Tibial nerve (tissue), 4 donors: ENCODE results near the gene NSUN6.

Experiments
- EP300 ChIP-seq, 2 donors: sonication (generic); formaldehyde crosslinking; IDR thresholded peaks; one replicate each; pipeline ENCODE4 v1.6.1; 2017; ENCODE audit warnings: antibody characterized with exemption in 2 of 2, mild to moderate bottlenecking in 1 of 2
- POLR2A ChIP-seq, 2 donors: fragments of 450-650 bp; IDR thresholded peaks; one replicate each; pipeline ENCODE4 v1.6.1; 2017; ENCODE audit warnings: antibody characterized with exemption in 2 of 2, mild to moderate bottlenecking in 2 of 2, moderate library complexity in 2 of 2
- TF ChIP-seq, protein P1 (sequence below), 5 experiments: fragments of 200-600 bp in 3 of 5; fragments of 450-650 bp in 2 of 5; sonication (generic) in 3 of 5; IDR thresholded peaks; one replicate each; pipeline ENCODE4 v1.5.1; 2016 to 2019; ENCODE audit warnings: antibody characterized with exemption in 5 of 5, mild to moderate bottlenecking in 3 of 5, moderate library complexity in 2 of 5

DNA sequence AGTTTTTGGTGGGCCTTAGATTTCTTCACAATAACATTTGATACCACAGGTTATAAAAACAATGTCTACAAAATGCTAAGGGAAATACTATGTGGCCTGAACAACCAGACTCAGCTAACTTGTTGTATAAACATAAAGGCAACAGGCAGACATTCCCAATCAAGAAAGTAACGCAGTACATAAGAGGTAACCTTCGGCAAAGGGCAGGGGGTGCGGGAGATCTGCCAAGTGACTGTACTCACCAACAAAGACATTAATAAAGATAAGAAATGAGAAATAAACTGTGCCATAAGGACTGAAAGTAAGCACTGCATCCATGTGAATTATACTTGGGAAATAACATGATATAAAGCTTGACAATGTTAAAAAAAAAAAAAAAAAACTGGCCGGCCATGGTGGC lies 15.4 kb downstream of the NSUN6 start:
- TF ChIP-seq POLR2A (IDR thresholded peaks at IDR 0.05), result no peak
- TF ChIP-seq, protein P1, sequence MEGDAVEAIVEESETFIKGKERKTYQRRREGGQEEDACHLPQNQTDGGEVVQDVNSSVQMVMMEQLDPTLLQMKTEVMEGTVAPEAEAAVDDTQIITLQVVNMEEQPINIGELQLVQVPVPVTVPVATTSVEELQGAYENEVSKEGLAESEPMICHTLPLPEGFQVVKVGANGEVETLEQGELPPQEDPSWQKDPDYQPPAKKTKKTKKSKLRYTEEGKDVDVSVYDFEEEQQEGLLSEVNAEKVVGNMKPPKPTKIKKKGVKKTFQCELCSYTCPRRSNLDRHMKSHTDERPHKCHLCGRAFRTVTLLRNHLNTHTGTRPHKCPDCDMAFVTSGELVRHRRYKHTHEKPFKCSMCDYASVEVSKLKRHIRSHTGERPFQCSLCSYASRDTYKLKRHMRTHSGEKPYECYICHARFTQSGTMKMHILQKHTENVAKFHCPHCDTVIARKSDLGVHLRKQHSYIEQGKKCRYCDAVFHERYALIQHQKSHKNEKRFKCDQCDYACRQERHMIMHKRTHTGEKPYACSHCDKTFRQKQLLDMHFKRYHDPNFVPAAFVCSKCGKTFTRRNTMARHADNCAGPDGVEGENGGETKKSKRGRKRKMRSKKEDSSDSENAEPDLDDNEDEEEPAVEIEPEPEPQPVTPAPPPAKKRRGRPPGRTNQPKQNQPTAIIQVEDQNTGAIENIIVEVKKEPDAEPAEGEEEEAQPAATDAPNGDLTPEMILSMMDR (IDR thresholded peaks at IDR 0.05), result no peak
- no peak for TF ChIP-seq EP300 (IDR thresholded peaks at IDR 0.05)
